NB4 (cell line): Measurements from ENCODE around the gene TAGAP.
"Not testable (repeated sequence)": the region's sequence is repeated elsewhere in the genome, so short reads cannot be mapped to it uniquely, and the experiment has no call there.

Experiments
- DNase-seq: peaks from one replicate; pipeline ENCODE4 v3.0.0; 2010; ENCODE audit warnings: low read depth
- H3K4me3 ChIP-seq: one replicate; pipeline ENCODE4 v1.5.1; 2011; ENCODE audit warnings: mild to moderate bottlenecking, low read depth, low read length, moderate library complexity
- MYC ChIP-seq: IDR thresholded peaks from 2 replicates; pipeline ENCODE4 v1.6.1; 2011; ENCODE audit warnings: low read depth, low read length
- POLR2A ChIP-seq: IDR thresholded peaks from 2 replicates; pipeline ENCODE4 v1.6.1; 2011; ENCODE audit warnings: mild to moderate bottlenecking; ENCODE audit not compliant: insufficient read length; ENCODE audit errors: extremely low read depth
- TF ChIP-seq, protein P1 (sequence below): IDR thresholded peaks from 2 replicates; pipeline ENCODE4 v1.6.1; 2011; ENCODE audit warnings: low read depth, low read length
- TF ChIP-seq, protein P2 (sequence below): IDR thresholded peaks from one replicate; pipeline ENCODE4 v1.5.1; 2012; ENCODE audit warnings: low read depth, low read length

Gene TAGAP

DNA sequence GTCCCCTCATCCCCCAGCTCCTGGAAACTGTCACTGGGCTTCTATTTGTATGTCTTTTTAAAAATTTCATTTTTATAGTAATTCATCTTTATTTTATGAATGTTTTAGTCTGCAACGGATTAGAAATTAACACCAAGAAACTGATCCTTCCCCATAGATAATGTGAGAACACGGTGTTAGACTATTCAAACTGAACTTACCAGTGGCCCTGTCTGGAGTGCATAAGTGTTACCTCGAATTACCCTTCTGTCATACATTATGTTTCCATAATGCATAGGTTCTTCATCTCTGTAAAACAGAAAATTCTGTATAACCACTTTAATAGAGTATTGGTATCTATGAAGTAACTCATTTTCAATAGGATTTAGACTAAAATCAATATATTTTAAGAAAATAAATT, 51.2 kb downstream of the TAGAP start:
- no peak overlapping the region for H3K4me3 ChIP-seq
- TF ChIP-seq, protein P1, sequence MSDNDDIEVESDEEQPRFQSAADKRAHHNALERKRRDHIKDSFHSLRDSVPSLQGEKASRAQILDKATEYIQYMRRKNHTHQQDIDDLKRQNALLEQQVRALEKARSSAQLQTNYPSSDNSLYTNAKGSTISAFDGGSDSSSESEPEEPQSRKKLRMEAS: no peak
- TF ChIP-seq, protein P2, sequence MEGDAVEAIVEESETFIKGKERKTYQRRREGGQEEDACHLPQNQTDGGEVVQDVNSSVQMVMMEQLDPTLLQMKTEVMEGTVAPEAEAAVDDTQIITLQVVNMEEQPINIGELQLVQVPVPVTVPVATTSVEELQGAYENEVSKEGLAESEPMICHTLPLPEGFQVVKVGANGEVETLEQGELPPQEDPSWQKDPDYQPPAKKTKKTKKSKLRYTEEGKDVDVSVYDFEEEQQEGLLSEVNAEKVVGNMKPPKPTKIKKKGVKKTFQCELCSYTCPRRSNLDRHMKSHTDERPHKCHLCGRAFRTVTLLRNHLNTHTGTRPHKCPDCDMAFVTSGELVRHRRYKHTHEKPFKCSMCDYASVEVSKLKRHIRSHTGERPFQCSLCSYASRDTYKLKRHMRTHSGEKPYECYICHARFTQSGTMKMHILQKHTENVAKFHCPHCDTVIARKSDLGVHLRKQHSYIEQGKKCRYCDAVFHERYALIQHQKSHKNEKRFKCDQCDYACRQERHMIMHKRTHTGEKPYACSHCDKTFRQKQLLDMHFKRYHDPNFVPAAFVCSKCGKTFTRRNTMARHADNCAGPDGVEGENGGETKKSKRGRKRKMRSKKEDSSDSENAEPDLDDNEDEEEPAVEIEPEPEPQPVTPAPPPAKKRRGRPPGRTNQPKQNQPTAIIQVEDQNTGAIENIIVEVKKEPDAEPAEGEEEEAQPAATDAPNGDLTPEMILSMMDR: no peak
- no peak for TF ChIP-seq POLR2A
- TF ChIP-seq MYC: no peak
- DNase-seq: no peak

DNA sequence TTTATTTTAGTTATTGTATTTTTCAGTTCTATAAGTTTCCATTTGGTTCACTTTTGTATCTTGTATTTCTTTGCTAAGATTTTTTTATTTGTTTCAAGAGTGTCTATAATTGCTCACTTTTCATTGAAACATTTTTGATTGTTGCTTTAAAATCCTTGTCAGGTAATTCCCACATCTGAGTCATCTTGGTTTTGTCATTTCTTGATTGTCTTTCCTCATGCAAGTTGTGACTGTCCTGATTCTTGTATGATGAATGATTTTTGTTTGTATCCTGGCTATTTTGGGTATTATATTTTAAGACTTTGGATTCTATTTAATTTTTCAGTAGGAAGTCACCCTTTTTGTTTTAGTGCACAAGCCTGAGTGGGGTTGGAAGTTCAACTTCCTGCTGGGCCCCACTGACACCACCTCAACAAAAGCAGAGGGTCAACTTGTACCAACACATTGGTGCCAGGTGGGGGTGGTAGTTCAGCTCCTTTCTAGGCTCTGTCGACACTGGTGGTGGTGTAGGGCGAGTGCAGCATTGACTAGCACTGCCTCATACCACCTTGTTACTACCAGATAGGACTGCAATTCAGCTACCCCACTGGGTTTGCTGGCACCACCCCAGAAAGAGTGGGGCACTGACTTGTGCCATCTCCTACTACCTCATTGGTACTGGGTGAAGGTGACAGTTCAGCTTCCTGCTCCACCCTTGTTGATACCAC, 53.6 kb downstream of the TAGAP start:
- DNase-seq: peak; percentile 44
- no peak overlapping the region for H3K4me3 ChIP-seq
- TF ChIP-seq, protein P1: no peak
- TF ChIP-seq, protein P2: peak; percentile 25

DNA sequence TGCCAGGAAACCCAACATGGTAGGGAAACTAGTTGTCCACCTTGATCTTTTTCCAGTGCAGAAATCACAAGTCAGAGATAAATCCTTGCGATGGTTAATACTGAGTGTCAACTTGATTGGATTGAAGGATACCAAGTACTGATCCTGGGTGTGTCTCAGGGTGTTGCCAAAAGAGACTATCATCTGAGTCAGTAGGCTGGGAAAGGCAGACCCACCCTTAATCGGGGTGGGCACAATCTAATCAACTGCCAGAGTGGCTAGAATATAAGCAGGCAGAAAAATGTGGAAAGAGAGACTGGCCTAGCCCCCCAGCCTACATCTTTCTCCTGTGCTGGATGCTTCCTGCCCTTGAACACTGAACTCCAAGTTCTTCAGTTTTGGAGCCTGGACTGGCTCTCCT, 55.1 kb downstream of the TAGAP start:
- not testable (repeated sequence) for H3K4me3 ChIP-seq, DNase-seq

DNA sequence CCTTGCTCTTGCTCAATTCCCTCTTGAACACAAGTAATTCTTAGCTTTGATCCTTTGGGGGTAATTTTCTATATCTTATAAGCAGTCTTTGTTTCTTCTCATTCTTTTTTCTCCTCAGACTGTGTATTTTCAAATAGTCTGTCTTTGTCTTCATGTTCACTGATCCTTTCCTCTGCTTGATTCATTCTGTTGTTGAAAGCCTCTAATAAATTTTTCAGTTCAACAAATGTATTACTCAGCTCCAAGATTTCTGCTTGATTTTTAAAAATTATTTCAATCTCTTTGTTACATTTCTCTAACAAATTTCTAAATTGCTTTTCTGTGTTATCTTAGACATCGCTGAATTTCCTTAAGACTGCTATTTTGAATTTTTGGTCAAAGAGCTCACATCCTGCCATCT, 56.3 kb downstream of the TAGAP start:
- TF ChIP-seq, protein P2: no peak
- TF ChIP-seq MYC (no peak), POLR2A (no peak)
- TF ChIP-seq, protein P1: no peak
- H3K4me3 ChIP-seq: no peak overlapping the region
- DNase-seq: no peak

DNA sequence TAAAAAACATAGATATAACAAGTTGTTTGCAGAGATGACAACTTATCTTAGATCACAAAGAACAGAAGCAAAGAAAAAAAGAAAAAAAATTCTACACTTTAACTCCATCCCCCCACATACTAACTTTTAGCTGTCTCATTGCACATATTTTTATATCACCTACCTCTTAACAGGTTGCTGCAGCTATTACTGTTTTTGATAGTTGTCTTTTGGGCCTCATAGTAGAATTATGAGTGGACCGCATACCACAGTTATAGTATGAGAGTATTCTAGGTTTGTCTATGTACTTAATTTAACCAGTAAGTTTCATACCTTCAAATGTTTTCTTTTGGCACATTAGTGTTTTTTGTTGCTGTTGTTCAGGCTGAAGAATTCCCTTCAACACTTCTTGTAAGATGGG, 57.1 kb downstream of the TAGAP start:
- no peak overlapping the region for H3K4me3 ChIP-seq
- TF ChIP-seq, protein P1: no peak
- DNase-seq: no peak
